GM18868 (cell line): ENCODE measurements around the gene SLC27A4.

Source experiments
- ATAC-seq: cut with Tn5 transposase; IDR thresholded peaks from one replicate; pipeline ENCODE4 v1.9.1; 2021; ENCODE audit warnings: mild to moderate bottlenecking, moderate library complexity; ENCODE audit not compliant: unreplicated experiment

SLC27A4 gene

DNA sequence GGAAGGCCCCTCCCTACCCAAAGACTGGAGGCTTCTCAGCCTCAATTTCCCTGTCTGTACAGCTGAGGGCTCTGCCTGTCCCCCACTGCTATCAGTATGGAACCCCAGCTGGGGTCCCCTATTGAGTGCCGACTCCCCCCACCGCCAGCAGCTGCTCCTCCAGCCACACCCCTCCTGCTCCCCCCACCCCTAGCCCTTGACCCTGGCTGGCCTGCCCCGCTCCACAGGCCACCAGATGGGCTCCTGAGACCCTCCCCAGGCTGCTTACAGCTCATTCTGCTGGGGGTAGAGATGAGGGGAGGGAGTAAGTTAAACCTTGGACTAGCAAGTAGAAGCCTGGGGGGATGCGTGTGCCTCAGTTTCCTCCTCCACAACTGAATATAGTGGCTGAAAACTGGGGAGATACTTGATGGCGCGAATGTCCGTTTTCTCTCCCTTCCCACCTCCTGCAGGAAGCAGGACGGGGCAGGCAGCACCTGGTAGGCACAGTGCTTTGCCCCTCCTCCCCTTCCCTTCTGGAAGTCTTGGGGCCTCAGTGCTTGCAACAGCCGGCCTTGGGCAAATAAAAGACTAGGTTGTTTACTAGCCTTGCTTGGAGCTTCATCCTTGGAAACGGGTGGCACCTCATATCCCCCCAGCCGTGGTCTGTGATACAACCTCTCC, 50.0 kb downstream of the SLC27A4 start:
- no peak for ATAC-seq

DNA sequence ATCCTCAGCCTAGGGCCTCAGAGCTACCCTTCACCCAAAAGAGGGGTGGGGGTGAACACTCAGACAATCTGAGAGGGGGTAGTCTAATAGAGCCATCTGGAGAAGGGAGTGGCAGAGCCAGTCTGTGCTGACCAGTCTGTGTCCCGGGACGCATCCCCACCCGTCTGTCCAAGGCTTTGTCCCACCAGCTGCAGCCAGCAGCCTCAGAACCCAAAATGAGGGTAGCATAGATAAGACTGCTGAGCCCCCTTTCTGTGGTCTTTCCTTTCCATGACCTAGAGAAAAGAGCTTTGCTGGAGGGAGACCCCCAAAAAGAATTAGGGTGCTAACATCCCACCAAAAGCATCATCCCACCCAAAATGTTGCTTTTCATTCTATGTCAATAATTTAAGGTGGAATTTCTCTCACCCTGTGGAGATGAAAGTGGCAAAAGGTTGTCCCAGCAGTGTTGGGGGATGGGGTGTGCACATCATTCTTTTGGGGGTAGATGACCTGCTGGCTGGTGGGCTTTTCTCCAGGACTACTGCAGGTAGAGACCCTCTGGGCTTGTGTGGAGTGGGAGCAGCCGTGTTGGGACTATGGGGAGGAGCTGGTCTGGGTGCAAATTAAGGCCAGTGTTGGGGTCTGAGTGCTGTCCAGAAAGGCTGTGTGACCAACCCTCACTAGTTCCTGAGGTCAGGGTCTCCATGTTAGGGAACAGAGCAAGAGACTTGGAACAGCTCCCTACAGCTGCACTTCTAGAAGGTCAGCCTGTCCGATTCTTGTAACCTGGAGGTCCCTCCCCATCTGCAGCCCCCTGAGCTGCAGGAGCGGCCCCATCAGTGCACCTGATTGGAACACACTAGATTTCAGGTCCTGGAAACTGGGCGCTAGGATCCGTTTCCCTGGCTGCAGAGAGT, 50.7 kb downstream of the SLC27A4 start:
- ATAC-seq, result no peak

DNA sequence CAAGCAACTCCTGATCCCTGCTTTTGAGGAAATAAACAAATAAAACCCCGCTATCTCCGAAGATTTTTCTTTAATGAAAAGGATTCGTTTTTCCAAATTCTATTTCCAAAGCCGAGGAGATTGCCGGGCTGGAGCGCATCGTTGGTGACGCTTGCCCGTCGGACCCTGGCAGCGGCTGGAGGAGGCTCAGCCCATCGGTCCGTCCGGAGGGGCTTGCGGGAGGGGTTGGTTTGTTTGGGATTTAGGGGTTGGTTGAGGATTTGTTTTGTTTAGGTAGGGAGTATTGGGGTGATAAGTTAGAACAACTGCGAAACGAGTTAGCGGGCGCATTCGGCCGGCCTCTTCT, 51.6 kb downstream of the SLC27A4 start:
- no peak for ATAC-seq

DNA sequence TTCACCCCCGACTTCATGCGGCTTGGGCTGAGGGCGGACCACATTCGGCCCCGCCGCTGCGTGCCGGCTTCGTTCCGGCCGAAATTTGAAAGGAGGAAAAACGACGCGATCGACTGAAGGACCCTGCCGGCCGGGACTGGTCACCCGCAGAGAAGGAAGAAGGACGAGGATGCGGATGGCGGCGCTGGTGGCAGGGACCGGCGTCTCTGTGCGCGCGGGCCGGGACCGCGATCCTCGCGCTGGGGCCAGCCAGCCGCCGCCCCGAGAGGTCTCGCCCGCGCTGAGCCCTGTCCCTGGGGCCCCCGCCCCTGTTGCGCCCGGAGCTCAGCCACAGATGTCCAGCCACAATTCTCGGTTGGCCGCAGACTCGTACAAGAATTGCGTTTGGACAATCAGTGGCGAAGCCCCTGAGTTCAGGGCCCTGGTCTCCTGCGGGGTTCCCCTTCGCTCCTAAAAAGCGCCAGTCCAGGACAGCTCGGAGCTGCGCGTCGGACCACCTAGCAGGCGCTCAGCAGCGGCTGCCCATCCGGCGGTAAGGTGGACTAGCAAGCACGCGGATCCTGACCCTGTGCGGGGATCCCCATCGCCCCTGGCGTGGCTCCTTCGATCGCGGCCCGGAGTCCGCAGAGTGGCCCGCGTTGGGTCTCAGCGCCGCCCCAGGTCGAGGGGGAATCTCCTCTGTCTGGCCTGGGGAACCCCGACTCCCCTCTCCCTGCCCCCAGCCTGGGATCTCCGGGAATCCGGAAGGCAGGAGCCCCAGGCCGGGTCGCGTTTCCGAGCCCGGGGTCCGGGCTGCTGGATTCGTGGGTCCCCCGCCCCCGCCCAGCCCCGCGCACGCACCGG, 52.2 kb downstream of the SLC27A4 start:
- no peak for ATAC-seq

DNA sequence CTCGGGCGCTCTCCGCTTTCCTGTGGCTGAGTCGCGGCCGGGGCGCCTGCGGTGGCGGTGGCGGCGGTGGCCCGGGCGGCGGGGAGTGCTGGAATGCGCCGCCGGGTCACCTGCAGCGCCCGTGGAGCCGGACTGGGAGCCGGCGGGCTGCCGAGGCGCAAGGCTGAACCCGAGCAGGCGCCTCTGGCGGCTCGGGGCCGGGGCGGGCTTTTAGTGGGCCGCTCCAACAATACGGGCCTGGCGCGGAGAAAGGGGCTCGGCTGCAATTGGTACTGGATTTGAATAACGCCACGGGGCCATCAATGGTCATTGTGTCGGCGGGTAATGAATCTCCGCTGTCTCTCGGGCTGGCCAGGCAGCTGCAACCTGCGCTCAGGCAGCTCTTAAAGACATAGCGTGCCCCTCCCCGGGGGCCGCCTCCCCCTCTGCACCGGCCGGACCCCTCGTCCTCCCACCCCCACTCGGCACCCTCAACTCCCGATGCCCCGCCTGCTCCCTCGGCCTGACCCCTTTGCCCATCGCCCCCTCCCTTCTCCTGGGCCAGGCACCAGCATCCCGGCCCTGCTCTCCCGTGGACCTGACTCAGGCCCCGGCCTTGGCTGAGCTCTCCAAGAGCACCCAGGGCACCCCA, 52.9 kb downstream of the SLC27A4 start:
- no peak for ATAC-seq

DNA sequence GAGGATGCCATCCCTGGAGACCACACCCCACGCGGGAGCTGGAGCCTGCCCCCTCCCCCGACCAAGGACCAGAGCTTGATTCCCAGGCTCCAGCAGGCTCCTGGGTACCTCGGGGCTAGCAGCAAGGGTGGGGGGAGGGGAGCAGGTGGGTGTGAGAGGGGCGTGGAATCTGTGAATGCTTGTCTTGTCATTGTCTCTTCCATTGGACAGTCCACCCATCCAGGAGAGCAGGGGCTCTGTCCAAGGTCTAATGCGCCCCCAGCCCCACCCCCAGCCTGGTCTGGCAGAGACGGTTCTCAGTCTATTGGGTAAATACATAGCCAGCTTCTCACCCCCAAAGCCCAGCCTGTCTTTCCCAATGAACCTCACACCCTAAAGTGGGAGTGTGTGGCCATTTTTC, 53.6 kb downstream of the SLC27A4 start:
- ATAC-seq, result no peak

DNA sequence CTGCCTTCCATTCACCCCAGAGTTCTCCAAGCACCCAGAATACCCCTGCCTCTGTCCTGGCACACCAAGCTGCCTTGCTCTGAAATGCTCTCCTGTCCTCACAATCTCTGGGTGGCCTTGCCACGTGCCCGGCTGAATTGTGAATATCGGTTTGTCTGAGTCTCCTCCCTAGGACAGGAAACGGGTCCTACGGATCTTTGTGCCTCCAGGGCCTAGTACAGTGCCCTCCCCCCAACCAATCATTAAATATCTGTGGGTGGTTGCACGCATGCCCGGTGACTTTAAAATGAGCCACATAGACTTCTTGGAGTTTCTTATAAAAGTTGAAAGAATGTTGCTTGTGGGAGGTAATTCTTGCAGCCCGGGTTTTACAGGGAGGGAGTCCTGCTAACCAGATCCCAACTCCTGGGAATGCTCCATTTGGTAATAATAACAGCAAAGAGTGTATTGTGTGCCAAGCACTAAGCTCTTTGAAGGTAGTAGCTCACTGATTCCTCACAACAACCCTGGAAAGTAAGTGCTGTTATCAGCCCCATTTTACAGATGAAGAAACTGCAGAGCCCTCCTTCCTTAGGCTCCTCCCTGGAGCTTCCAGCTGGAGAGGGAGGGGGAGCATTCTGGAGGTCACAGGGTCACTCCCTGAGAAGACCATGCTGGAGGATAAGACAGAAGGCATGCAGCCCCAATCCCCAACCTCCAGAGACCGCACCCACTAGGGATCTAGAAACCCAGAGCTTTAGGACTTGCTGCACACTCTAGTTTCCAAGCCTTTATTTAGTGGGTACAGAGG, 54.2 kb downstream of the SLC27A4 start:
- ATAC-seq, result no peak

DNA sequence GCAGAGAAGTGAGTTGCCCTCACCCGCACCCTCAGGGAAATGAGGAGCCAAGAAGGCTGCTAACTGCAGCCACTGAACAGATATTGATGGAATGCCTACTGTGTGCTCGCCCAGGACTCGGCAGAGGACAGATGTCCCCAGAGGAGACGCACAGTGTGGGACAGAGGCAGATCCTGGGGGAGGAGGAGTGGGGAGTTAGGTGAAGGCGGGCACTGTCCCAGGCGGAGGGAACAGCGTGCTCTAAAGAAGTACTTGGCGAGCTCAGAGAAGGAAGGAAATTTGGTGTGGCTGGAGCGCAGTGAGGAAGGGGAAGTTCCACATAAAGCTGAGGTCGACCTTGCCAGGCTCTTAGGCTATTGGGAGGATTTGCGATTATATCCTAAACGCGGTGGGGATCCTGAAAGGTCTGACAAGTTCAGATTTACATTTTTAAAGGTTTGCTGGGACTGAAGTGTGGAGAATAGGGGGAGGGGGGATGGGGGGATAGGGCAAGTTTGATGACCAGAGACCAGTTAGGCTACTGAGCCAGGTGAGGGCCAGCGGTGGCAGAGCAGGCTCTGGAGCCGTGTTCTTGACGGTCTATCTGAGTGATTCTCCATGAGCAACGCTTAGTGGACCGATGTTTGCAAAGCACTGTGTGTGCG, 56.8 kb downstream of the SLC27A4 start:
- no peak for ATAC-seq

DNA sequence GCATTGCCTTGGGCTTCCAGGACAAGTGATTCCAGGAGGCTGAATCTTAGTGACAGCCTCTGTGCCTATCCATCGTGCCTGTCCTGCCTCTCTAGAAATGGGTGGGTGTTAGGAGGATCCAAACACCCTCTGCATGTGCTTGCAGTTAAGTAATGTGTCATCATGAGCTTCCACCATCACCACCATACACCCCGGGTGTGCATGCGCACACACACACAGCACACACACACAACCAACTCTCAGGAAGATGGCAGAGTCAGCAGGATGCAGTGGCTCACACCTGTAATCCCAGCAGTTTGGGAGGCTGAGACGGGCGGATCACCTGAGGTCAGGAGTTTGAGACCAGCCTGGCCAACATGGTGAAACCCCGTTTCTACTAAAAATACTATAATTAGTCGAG, 57.5 kb downstream of the SLC27A4 start:
- no peak for ATAC-seq

DNA sequence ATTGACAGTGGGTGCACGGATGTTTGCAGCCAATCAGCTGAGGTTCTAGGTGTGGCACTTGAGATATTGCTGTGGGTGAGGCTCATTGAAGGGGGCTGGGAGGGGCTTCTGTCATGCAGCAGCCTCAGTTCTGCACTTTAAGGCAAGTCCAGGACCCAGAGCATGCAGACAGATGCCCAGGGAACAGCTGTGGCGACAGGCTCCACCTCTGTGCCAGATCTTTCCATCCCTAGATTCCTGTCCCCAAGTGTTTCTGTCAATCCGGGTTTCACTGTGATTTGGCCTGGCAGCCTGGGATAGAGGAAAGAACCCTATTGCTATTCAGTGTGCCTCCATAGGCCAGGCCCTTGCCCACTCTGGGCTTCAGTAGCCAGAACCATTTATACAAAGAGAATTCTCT, 59.5 kb downstream of the SLC27A4 start:
- ATAC-seq, result no peak

DNA sequence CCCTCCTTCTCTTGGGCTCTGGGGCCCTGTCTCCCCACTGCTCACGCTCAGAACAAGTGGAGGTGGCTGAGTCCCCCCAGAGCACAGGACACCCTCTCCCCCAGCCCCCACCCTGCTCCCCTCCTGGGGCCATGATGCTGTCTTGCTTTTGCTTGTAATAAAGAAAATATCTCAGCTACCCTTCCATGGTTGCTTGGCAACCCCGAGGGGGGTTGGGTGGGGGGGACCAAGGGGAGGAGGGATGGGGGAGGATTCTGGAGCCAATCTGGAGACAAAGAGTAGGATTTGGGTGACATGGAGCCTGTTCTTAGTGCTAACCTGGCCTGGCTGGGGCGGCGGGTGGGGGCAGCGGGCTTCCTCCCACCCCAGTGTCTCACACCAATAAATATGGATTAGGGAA, 64.2 kb downstream of the SLC27A4 start:
- no peak for ATAC-seq

DNA sequence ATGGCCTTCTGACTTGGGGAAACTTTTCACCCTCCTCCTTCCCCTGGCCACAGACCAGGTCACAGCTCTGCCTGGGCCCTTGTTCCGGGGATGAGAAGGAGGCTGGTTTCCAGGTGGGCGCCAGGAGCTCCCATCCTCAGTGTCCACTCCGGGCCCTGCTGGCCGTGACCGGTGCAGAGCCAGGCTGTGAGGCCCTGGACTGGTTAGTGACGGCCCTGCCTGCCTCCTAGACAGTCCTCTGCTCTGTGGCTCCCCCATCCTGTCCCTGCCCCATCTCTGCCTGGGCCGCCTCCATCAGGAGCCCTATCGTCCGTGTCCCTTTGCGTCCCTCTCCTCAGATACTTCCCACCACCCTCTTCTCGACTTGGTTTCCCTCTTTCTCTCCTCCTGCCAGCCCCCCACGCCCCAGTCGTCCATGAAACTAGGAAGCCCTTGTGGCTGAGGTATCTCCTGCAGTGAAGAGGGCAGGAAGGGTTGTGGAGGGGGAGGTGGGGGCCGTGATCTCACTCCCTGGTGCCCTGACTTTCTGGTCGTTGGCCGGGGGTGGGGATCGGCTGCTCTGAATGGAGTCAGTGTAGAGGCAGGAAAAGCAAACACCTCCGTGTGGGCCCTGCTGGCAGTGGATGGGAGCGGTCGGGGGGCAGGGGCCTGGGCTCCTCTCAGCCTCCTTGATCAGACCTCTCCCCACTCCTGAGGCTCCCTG, 64.9 kb downstream of the SLC27A4 start:
- ATAC-seq, result no peak

DNA sequence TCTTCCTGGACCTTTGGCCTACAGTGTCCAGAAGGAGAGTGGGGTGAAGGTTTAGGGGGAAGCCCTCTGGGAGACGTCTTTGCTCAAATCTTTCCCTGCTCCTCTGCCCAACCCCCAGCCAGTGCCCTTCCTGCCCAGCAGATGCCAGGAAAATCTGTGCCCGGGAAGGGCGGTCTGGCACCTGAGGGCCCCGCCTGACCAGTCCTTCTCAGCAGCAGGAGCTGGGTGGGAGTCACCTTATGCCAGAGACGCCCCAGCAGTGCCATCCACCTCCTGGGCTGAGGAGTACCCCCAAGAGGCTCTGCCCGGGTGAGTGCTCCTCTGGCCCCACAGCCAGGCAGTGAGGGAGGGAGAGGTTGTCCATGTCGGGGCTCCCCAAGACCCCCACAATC, 65.4 kb downstream of the SLC27A4 start:
- no peak for ATAC-seq

DNA sequence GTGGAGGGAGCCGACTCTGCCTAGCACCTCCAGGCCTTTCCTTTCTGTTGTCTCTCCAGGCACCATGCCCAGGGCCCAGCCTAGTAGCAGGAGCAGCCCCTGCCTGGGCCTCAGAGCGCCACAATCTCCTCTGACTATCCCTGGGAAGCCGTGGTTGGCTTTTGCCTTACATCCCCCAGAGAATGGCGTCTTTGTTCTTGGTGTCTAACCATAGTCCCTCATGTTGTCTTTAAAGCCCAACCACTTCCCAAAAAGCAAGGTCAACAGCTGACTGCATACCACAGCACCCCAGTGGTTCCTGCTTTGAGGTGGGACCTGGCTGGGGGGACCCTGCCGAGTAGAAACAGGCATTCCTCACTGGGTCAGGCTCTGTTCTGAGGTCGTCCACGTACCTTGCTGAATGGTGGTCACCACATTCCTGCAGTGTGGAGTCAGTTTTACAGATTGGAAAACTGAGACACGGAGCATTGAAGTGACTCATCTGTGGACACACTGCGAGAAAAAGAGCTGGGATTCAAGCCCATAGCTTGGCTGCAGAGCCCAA, 66.6 kb downstream of the SLC27A4 start:
- ATAC-seq, result no peak

DNA sequence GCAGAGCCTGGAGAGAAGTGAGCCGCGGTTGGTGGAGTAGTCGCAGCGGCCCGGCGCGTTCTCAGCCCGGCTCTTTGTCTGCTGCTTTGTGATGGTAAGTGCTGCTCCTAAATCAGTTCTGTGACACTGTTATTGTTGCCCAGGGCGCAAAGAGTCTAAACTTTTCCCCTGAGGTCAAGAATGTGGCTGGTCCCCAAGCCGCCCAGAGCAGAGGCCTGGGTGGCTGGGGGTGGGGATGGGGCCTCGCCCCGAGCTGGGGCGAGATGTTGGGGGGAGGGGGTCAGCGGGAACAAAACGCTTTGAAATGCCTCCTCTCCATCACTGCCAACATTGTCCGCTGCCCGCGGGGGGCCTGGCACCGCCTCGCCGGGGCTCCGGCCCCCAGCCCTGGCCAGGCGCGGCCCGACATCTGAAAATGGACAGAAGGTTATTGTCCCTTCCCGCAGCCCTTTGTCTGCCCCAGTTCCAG, 68.7 kb downstream of the SLC27A4 start:
- ATAC-seq, result no peak

DNA sequence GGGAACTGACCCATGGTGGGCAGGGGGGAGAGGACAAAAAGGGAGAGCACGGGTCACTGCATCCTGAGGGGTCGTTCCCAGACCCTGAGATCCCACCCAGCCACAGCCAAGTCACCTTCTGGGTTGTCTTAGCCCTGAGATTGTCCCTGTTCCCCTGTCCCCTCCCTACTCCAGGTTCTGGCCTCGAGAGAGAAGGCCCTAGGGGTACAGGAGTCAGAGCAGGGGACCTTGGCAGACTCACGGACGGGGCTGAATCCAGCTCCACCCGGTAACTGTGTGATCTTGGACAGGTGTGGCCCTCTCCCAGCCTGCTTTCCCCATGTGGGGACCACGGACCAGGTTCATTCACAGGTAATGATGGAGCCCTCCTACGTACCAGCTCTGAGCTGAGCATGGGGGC, 69.1 kb downstream of the SLC27A4 start:
- no peak for ATAC-seq

DNA sequence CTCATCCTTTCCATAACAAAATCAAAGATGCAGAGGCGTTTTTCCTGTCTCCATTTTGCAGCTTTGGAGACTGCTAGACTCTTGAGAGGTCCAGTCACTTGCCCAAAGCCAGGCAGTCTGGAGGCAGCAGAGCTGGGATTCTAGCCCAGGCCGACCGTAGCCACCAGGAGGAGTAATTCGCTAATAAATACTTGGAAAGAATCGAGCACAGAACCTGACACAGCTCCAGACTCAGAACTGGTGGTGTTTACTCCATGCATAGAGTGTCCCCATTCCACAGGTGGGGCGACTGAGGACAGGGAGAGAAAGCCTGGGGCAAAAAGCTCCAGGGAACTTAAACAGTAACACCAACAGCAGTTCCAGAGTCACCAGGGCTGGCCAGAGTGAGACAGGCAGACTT, 69.7 kb downstream of the SLC27A4 start:
- ATAC-seq, result no peak
